ENCODE measurements around the gene PTPRG.

Gene PTPRG

GRCh38 chr3:62041681-62042080 is 480.3 kb downstream of the PTPRG start:
- Histone ChIP-seq H3K9ac (ENCODE audit: low read depth, low read length, poor library complexity, severe bottlenecking) (no peak overlapping the region), H2AFZ (ENCODE audit: low read length) (no peak overlapping the region), H4K20me1 (ENCODE audit: insufficient read depth, low read length, poor library complexity, severe bottlenecking) (no peaks in the 10 kb centered on the region), H3F3A (ENCODE audit: low read depth) (no peaks in the 10 kb centered on the region), H3K36me3 (ENCODE audit: insufficient read depth, low read length) (no peaks in the 10 kb centered on the region), H3K9me3 (ENCODE audit: insufficient read depth, low read depth, low read length) (no peaks in the 10 kb centered on the region), H3K27me3 (ENCODE audit: insufficient read depth, low read length, poor library complexity, severe bottlenecking) (no peaks in the 10 kb centered on the region), H3K4me2 (ENCODE audit: low read depth, low read length, poor library complexity, severe bottlenecking) (no peak overlapping the region), H3K4me1 (ENCODE audit: insufficient read depth, low read length, poor library complexity, severe bottlenecking) (no peaks in the 10 kb centered on the region), H3K9me2 (replicated peaks; ENCODE audit: low read depth, low read length) (no peaks in the 10 kb centered on the region), H3K79me2 (ENCODE audit: insufficient read depth, low read length) (no peaks in the 10 kb centered on the region), H3K4me3 (ENCODE audit: low read length, poor library complexity, severe bottlenecking) (no peak overlapping the region)
- no peak for TF ChIP-seq EZH2phosphoT487 (IDR thresholded peaks at IDR 0.05; ENCODE audit: borderline replicate concordance)
- TF ChIP-seq, protein P1, sequence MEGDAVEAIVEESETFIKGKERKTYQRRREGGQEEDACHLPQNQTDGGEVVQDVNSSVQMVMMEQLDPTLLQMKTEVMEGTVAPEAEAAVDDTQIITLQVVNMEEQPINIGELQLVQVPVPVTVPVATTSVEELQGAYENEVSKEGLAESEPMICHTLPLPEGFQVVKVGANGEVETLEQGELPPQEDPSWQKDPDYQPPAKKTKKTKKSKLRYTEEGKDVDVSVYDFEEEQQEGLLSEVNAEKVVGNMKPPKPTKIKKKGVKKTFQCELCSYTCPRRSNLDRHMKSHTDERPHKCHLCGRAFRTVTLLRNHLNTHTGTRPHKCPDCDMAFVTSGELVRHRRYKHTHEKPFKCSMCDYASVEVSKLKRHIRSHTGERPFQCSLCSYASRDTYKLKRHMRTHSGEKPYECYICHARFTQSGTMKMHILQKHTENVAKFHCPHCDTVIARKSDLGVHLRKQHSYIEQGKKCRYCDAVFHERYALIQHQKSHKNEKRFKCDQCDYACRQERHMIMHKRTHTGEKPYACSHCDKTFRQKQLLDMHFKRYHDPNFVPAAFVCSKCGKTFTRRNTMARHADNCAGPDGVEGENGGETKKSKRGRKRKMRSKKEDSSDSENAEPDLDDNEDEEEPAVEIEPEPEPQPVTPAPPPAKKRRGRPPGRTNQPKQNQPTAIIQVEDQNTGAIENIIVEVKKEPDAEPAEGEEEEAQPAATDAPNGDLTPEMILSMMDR (conservative IDR thresholded peaks at IDR 0.05; ENCODE audit: low read length): no peak

- Histone ChIP-seq H3K4me3 (ENCODE audit: low read length, poor library complexity, severe bottlenecking) (no peak overlapping the region), H2AFZ (ENCODE audit: low read length) (no peak overlapping the region), H3K4me2 (ENCODE audit: low read depth, low read length, poor library complexity, severe bottlenecking) (no peak overlapping the region), H3K4me1 (ENCODE audit: insufficient read depth, low read length, poor library complexity, severe bottlenecking) (no peaks in the 10 kb centered on the region), H3K9me3 (ENCODE audit: insufficient read depth, low read depth, low read length) (no peaks in the 10 kb centered on the region), H3K79me2 (ENCODE audit: insufficient read depth, low read length) (no peaks in the 10 kb centered on the region), H4K20me1 (ENCODE audit: insufficient read depth, low read length, poor library complexity, severe bottlenecking) (no peaks in the 10 kb centered on the region), H3K27me3 (ENCODE audit: insufficient read depth, low read length, poor library complexity, severe bottlenecking) (no peaks in the 10 kb centered on the region), H3K36me3 (ENCODE audit: insufficient read depth, low read length) (no peaks in the 10 kb centered on the region), H3K9me2 (replicated peaks; ENCODE audit: low read depth, low read length) (no peaks in the 10 kb centered on the region), H3F3A (ENCODE audit: low read depth) (no peaks in the 10 kb centered on the region), H3K9ac (ENCODE audit: low read depth, low read length, poor library complexity, severe bottlenecking) (no peak overlapping the region)
- TF ChIP-seq, protein P1 (conservative IDR thresholded peaks at IDR 0.05; ENCODE audit: low read length): no peak
- TF ChIP-seq EZH2phosphoT487 (IDR thresholded peaks at IDR 0.05; ENCODE audit: borderline replicate concordance): no peak
Measured at GRCh38 chr3:62044874-62045411, 483.6 kb downstream of the PTPRG start.

GRCh38 chr3:62046326-62046725 is 485.0 kb downstream of the PTPRG start:
- Histone ChIP-seq H3K79me2 (ENCODE audit: insufficient read depth, low read length) (no peaks in the 10 kb centered on the region), H3K4me3 (ENCODE audit: low read length, poor library complexity, severe bottlenecking) (no peak overlapping the region), H3K9ac (ENCODE audit: low read depth, low read length, poor library complexity, severe bottlenecking) (no peak overlapping the region), H3K27me3 (ENCODE audit: insufficient read depth, low read length, poor library complexity, severe bottlenecking) (no peaks in the 10 kb centered on the region), H3K9me2 (replicated peaks; ENCODE audit: low read depth, low read length) (no peaks in the 10 kb centered on the region), H3K4me2 (ENCODE audit: low read depth, low read length, poor library complexity, severe bottlenecking) (no peak overlapping the region), H3K36me3 (ENCODE audit: insufficient read depth, low read length) (no peaks in the 10 kb centered on the region), H2AFZ (ENCODE audit: low read length) (no peak overlapping the region), H3F3A (ENCODE audit: low read depth) (no peaks in the 10 kb centered on the region), H4K20me1 (ENCODE audit: insufficient read depth, low read length, poor library complexity, severe bottlenecking) (no peaks in the 10 kb centered on the region), H3K4me1 (ENCODE audit: insufficient read depth, low read length, poor library complexity, severe bottlenecking) (no peaks in the 10 kb centered on the region), H3K9me3 (ENCODE audit: insufficient read depth, low read depth, low read length) (no peaks in the 10 kb centered on the region)
- TF ChIP-seq EZH2phosphoT487 (IDR thresholded peaks at IDR 0.05; ENCODE audit: borderline replicate concordance): no peak
- TF ChIP-seq, protein P1 (conservative IDR thresholded peaks at IDR 0.05; ENCODE audit: low read length): no peak

Data from Loucy (cell line).